OCI-LY1 (cell line): ENCODE results near the gene MME.

Experiments used
- H2AFZ ChIP-seq: fragments of 200-600 bp; sonication (generic), shearing (Covaris generic); 2 replicates; pipeline ENCODE4 v1.6.0; 2014; ENCODE audit warnings: antibody characterized with exemption, mild to moderate bottlenecking, low read length
- H3F3A ChIP-seq: fragments of 200-600 bp; sonication (generic), shearing (Covaris generic); 2 replicates; pipeline ENCODE4 v1.6.0; 2014; ENCODE audit warnings: mild to moderate bottlenecking, antibody characterized with exemption, low read length, moderate library complexity; ENCODE audit not compliant: insufficient read depth
- H3K27ac ChIP-seq: fragments of 200-600 bp; sonication (generic); 2 replicates; pipeline ENCODE4 v1.5.1; 2014; ENCODE audit warnings: low read length, mixed run types, mild to moderate bottlenecking, low read depth; ENCODE audit not compliant: poor library complexity, severe bottlenecking
- H3K27me3 ChIP-seq: fragments of 200-600 bp; sonication (generic); 2 replicates; pipeline ENCODE4 v1.6.0; 2014; ENCODE audit warnings: antibody characterized with exemption, mild to moderate bottlenecking, low read length, moderate library complexity; ENCODE audit not compliant: insufficient read depth
- H3K36me3 ChIP-seq: fragments of 200-600 bp; sonication (generic); 2 replicates; pipeline ENCODE4 v1.6.1; 2014; ENCODE audit warnings: mild to moderate bottlenecking, antibody characterized with exemption, low read length, moderate library complexity, mixed read lengths; ENCODE audit not compliant: insufficient read depth
- H3K4me1 ChIP-seq: fragments of 200-600 bp; sonication (generic); 2 replicates; pipeline ENCODE4 v1.5.1; 2014; ENCODE audit warnings: mild to moderate bottlenecking, low read length, moderate library complexity; ENCODE audit not compliant: insufficient read depth, severe bottlenecking
- H3K4me2 ChIP-seq: fragments of 200-600 bp; sonication (generic), shearing (Covaris generic); 2 replicates; pipeline ENCODE4 v1.6.1; 2014; ENCODE audit warnings: low read length
- H3K4me3 ChIP-seq: fragments of 200-600 bp; sonication (generic); 2 replicates; pipeline ENCODE4 v1.5.1; 2014; ENCODE audit warnings: low read length, low read depth, mild to moderate bottlenecking, mixed read lengths; ENCODE audit not compliant: poor library complexity, severe bottlenecking
- H3K79me2 ChIP-seq: fragments of 200-600 bp; shearing (Covaris generic); 2 replicates; pipeline ENCODE4 v1.6.1; 2016; ENCODE audit warnings: mixed run types, low read length, mixed read lengths; ENCODE audit not compliant: insufficient read depth
- H3K9ac ChIP-seq: fragments of 200-600 bp; sonication (generic), shearing (Covaris generic); 2 replicates; pipeline ENCODE4 v1.6.1; 2014; ENCODE audit warnings: mild to moderate bottlenecking, low read length, mixed read lengths
- H3K9me2 ChIP-seq: fragments of 200-600 bp; sonication (generic), shearing (Covaris generic); 2 replicates; pipeline ENCODE4 v1.6.1; 2014; ENCODE audit warnings: low read depth, mild to moderate bottlenecking, low read length, mixed read lengths
- H3K9me3 ChIP-seq: fragments of 200-600 bp; shearing (Covaris generic); 2 replicates; pipeline ENCODE4 v1.6.1; 2014; ENCODE audit warnings: low read length, mixed read lengths
- H4K20me1 ChIP-seq: fragments of 200-600 bp; sonication (generic), shearing (Covaris generic); 2 replicates; pipeline ENCODE4 v1.6.0; 2016; ENCODE audit warnings: mild to moderate bottlenecking, low read length; ENCODE audit not compliant: insufficient read depth
- EZH2 ChIP-seq: fragments of 200-600 bp; sonication (generic), shearing (Covaris generic); IDR thresholded peaks from 2 replicates; pipeline ENCODE4 v1.8.0; 2017; ENCODE audit warnings: borderline replicate concordance, mixed run types, mild to moderate bottlenecking, antibody characterized with exemption, low read length, moderate library complexity, mixed read lengths
- TF ChIP-seq, protein P1 (sequence below): fragments of 200-600 bp; sonication (generic), shearing (Covaris generic); IDR thresholded peaks from 2 replicates; pipeline ENCODE4 v1.5.1; 2017; ENCODE audit warnings: mild to moderate bottlenecking, antibody characterized with exemption, low read length, moderate library complexity, mixed read lengths

The MME gene

DNA sequence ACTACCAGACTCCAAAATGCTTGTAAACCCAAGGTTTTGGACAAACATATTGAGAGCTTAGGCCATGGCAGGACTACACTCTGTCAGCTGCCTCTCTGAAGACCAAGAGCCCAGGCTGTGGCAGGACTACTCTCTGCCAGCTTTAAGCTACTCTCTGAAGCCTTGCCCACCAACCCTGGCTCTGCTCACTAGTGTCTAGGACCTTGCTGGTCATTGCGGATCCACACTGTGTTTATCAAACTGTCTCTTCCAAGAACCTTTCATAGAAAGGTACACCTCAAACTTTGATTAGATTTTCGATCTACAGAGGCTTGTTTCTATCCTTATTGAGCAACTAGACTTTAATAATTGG, 41.9 kb upstream of the MME start:
- Histone ChIP-seq H3K27me3 (no peaks in the 10 kb centered on the region), H3K9me2 (no peaks in the 10 kb centered on the region), H3K9ac (no peak overlapping the region), H3F3A (no peaks in the 10 kb centered on the region), H3K4me3 (no peak overlapping the region), H3K4me1 (no peaks in the 10 kb centered on the region), H4K20me1 (no peaks in the 10 kb centered on the region), H3K4me2 (no peak overlapping the region), H3K79me2 (no peaks in the 10 kb centered on the region), H3K27ac (no peak overlapping the region), H2AFZ (no peak overlapping the region), H3K36me3 (no peaks in the 10 kb centered on the region), H3K9me3 (no peaks in the 10 kb centered on the region)
- TF ChIP-seq EZH2 = no peak
- TF ChIP-seq, protein P1, sequence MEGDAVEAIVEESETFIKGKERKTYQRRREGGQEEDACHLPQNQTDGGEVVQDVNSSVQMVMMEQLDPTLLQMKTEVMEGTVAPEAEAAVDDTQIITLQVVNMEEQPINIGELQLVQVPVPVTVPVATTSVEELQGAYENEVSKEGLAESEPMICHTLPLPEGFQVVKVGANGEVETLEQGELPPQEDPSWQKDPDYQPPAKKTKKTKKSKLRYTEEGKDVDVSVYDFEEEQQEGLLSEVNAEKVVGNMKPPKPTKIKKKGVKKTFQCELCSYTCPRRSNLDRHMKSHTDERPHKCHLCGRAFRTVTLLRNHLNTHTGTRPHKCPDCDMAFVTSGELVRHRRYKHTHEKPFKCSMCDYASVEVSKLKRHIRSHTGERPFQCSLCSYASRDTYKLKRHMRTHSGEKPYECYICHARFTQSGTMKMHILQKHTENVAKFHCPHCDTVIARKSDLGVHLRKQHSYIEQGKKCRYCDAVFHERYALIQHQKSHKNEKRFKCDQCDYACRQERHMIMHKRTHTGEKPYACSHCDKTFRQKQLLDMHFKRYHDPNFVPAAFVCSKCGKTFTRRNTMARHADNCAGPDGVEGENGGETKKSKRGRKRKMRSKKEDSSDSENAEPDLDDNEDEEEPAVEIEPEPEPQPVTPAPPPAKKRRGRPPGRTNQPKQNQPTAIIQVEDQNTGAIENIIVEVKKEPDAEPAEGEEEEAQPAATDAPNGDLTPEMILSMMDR = no peak

DNA sequence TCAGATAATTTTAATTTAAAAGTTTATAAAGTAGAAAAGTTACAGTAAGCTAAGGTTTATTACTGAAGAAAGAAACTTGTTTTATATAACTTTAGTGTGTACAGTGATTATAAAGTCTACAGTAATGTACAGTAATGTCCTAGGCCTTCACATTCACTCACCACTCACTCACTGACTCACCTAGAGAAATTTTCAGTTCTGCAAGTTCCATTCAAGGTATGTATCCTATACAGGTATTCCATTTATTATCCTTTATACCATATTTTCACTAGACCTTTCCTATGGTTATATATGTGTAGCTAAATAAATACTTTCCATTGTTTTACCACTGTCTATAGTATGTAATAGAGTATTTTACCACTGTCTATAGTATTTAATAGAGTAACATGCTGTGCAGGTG, 33.2 kb upstream of the MME start:
- no peak overlapping the region for H3K27ac ChIP-seq
- H2AFZ ChIP-seq = peak overlapping the region; percentile 37; the same call in 1 of the 2 replicates
- H3K4me2 ChIP-seq = no peak overlapping the region
- H3F3A ChIP-seq = no peaks in the 10 kb centered on the region
- no peaks in the 10 kb centered on the region for H3K79me2 ChIP-seq
- H4K20me1 ChIP-seq = no peaks in the 10 kb centered on the region
- no peak overlapping the region for H3K9ac ChIP-seq
- peaks cover 12% of the 10 kb centered on the region for H3K4me1 ChIP-seq
- H3K9me2 ChIP-seq = no peaks in the 10 kb centered on the region
- TF ChIP-seq, protein P1 = no peak
- no peaks in the 10 kb centered on the region for H3K36me3 ChIP-seq
- peaks cover 9% of the 10 kb centered on the region; the same call in 1 of the 2 replicates for H3K9me3 ChIP-seq
- no peaks in the 10 kb centered on the region for H3K27me3 ChIP-seq
- no peak overlapping the region for H3K4me3 ChIP-seq

DNA sequence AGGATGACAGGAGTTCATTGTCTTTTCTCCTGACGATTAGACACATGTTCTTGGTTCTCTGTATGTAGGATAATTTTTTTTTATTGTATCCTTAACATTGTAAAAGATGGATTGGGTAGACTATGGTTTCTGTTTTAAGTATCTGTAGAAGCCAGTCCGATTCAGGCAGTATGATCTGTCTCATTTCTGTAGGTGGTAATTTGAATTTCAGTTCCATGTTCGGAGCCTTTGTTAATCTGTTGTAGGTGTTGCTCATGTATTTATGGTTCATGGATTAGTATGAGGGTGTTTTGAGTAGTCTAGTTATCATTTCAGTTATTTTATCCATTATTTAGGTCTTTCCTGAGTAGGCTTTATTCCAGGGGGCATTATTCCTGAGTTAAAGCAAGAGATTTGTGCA, 32.4 kb upstream of the MME start:
- Histone ChIP-seq H3K79me2 (no peaks in the 10 kb centered on the region), H3K9me2 (no peaks in the 10 kb centered on the region), H2AFZ (peak overlapping the region; percentile 37), H3K9me3 (peaks cover 15% of the 10 kb centered on the region), H4K20me1 (no peaks in the 10 kb centered on the region), H3F3A (no peaks in the 10 kb centered on the region), H3K27me3 (no peaks in the 10 kb centered on the region), H3K4me3 (no peak overlapping the region), H3K4me2 (no peak overlapping the region), H3K27ac (no peak overlapping the region), H3K9ac (no peak overlapping the region), H3K36me3 (no peaks in the 10 kb centered on the region), H3K4me1 (peaks cover 12% of the 10 kb centered on the region)
- TF ChIP-seq, protein P1 = no peak
- TF ChIP-seq EZH2 = no peak
